K562 (cell line): ENCODE results near the gene HIVEP1. TPM values are rescaled to one million over a fixed set of nuclear protein-coding genes. Genes with fewer than 3 reads are reported as not detected.

ENCODE experiments used
- BHLHE40 ChIP-seq: IDR thresholded peaks from 2 replicates; pipeline ENCODE4 v1.6.1; 2011; ENCODE audit warnings: low read length, improper control_type of control experiment
- BMI1 ChIP-seq: fragments of 150-350 bp; IDR thresholded peaks from 2 replicates; pipeline ENCODE4 v1.6.1; 2014; ENCODE audit warnings: low read length
- CSDE1 ChIP-seq, 2 experiments: fragments of 450-650 bp; IDR thresholded peaks; 2 replicates each; pipeline ENCODE4 v1.6.1; 2016; ENCODE audit warnings: mild to moderate bottlenecking in 1 of 2
- DMBX1 ChIP-seq: fragments of 250-450 bp; sonication (Bioruptor Pico); IDR thresholded peaks from 2 replicates; pipeline ENCODE4 v1.8.0; 2022; ENCODE audit warnings: inconsistent platforms, mild to moderate bottlenecking, moderate library complexity, borderline replicate concordance
- ELF2 ChIP-seq: fragments of 250-450 bp; sonication (Bioruptor Pico); IDR thresholded peaks from 2 replicates; pipeline ENCODE4 v1.5.0; 2021; ENCODE audit warnings: mild to moderate bottlenecking
- HEY1 ChIP-seq: fragments of 250-450 bp; sonication (Bioruptor Pico); IDR thresholded peaks from 2 replicates; pipeline ENCODE4 v1.5.0; 2020; ENCODE audit warnings: mild to moderate bottlenecking, moderate library complexity, borderline replicate concordance
- HMG20B ChIP-seq: fragments of 250-450 bp; sonication (Bioruptor Pico); IDR thresholded peaks from 2 replicates; pipeline ENCODE4 v1.5.0; 2021; ENCODE audit warnings: mild to moderate bottlenecking
- ILK ChIP-seq: fragments of 450-650 bp; IDR thresholded peaks from 2 replicates; pipeline ENCODE4 v1.6.1; 2016; ENCODE audit warnings: missing genetic modification characterization, low read depth, mild to moderate bottlenecking, missing compliant biosample characterization, moderate library complexity, borderline replicate concordance
- MED1 ChIP-seq: sonication (generic); formaldehyde crosslinking; IDR thresholded peaks from 2 replicates; pipeline ENCODE4 v1.8.1; 2023; ENCODE audit warnings: missing genetic modification reagents, borderline replicate concordance
- NFE2L1 ChIP-seq: fragments of 450-650 bp; IDR thresholded peaks from 2 replicates; pipeline ENCODE4 v1.6.1; 2016; ENCODE audit warnings: missing genetic modification characterization, low read depth, mild to moderate bottlenecking, missing compliant biosample characterization, moderate library complexity, borderline replicate concordance
- OTX1 ChIP-seq: fragments of 450-650 bp; formaldehyde crosslinking; IDR thresholded peaks from 2 replicates; pipeline ENCODE4 v1.4.0; 2022; ENCODE audit warnings: mild to moderate bottlenecking
- PBX2 ChIP-seq, 2 experiments: IDR thresholded peaks in 1 of 2; conservative IDR thresholded peaks in 1 of 2; 2 replicates each; pipeline ENCODE4 v1.6.1; 2016; ENCODE audit warnings: low read depth in 2 of 2, mild to moderate bottlenecking in 1 of 2, missing compliant biosample characterization in 1 of 2, missing genetic modification characterization in 1 of 2, moderate library complexity in 1 of 2
- RFX1 ChIP-seq: fragments of 450-650 bp; IDR thresholded peaks from 2 replicates; pipeline ENCODE4 v1.6.1; 2016; ENCODE audit warnings: mild to moderate bottlenecking, moderate library complexity
- SIN3A ChIP-seq, 2 experiments: fragments of 150-350 bp in 1 of 2; IDR thresholded peaks; 2 replicates each; pipeline ENCODE4 v1.6.1; 2011 to 2016; ENCODE audit warnings: borderline replicate concordance in 2 of 2, low read depth in 2 of 2, low read length in 2 of 2, mild to moderate bottlenecking in 2 of 2, moderate library complexity in 2 of 2; ENCODE audit not compliant: control insufficient read depth in 1 of 2
- SMARCA5 ChIP-seq: fragments of 450-650 bp; IDR thresholded peaks from 2 replicates; pipeline ENCODE4 v1.6.1; 2016
- SMARCE1 ChIP-seq: fragments of 450-650 bp; IDR thresholded peaks from 2 replicates; pipeline ENCODE4 v1.7.1; 2016; ENCODE audit warnings: mild to moderate bottlenecking
- TBL1XR1 ChIP-seq, 2 experiments: IDR thresholded peaks; 2 replicates each; pipeline ENCODE4 v1.6.1; 2012; ENCODE audit warnings: improper control_type of control experiment in 2 of 2, low read length in 2 of 2, mild to moderate bottlenecking in 1 of 2
- ZBTB7A ChIP-seq: IDR thresholded peaks from 2 replicates; pipeline ENCODE4 v1.6.1; 2011; ENCODE audit warnings: low read depth, mild to moderate bottlenecking, low read length, moderate library complexity, borderline replicate concordance; ENCODE audit not compliant: control insufficient read depth
- ZC3H11A ChIP-seq: IDR thresholded peaks from 2 replicates; pipeline ENCODE4 v1.6.1; 2012; ENCODE audit warnings: low read depth, low read length, improper control_type of control experiment
- ZNF24 ChIP-seq: fragments of 450-650 bp; IDR thresholded peaks from 2 replicates; pipeline ENCODE4 v1.6.1; 2016
- ZNF253 ChIP-seq: fragments of 250-450 bp; sonication (Bioruptor Pico); conservative IDR thresholded peaks from 2 replicates; pipeline ENCODE4 v1.6.1; 2021; ENCODE audit warnings: mild to moderate bottlenecking
- ZNF263 ChIP-seq: sonication (generic); formaldehyde crosslinking; IDR thresholded peaks from 2 replicates; pipeline ENCODE4 v1.8.0; 2022; ENCODE audit warnings: mild to moderate bottlenecking, missing genetic modification reagents, borderline replicate concordance
- ZNF280B ChIP-seq: fragments of 250-450 bp; sonication (Bioruptor Pico); IDR thresholded peaks from 2 replicates; pipeline ENCODE4 v1.5.1; 2021; ENCODE audit warnings: mild to moderate bottlenecking
- polyA plus RNA-seq, 8 experiments: library from polyadenylated mRNA; depleted of rRNA in 4 of 8; stranded (reverse) in 5 of 8; unstranded in 3 of 8; fragments of >200 nt; fragmentation: Nextera tagmentation in 2 of 8; fragmentation: Illumina TruSeq in 1 of 8; extraction: Ambion mirVana in 2 of 8; extraction: Trizol in 1 of 8; gene quantifications; 2 replicates each; pipeline versions ENCODE4 v1.2.1 to v1.2.3, GENCODE V29; 2011 to 2014; ENCODE audit warnings: inconsistent platforms in 1 of 8, missing spikeins in 1 of 8
- total RNA-seq, 7 experiments: library from RNA; depleted of rRNA in 6 of 7; stranded (reverse); fragments of >200 nt in 6 of 7; fragmentation: Illumina TruSeq in 2 of 7; extraction: Trizol in 2 of 7; gene quantifications; 2 replicates each; pipeline versions ENCODE4 v1.2.1 to v1.2.3, GENCODE V29; 2011 to 2021; ENCODE audit warnings: low replicate concordance in 1 of 7
- TF ChIP-seq, protein P1 (sequence below): IDR thresholded peaks from 3 replicates; pipeline ENCODE4 v1.6.1; 2011; ENCODE audit warnings: borderline replicate concordance, mild to moderate bottlenecking; ENCODE audit not compliant: insufficient read length, insufficient read depth

Gene HIVEP1
- total and polyA plus RNA-seq, 9 of the 15 experiments (the other 6 are each of a cell fraction or from before 2014, with no cell fraction given) = 6.0 to 33.3 (median 21.7) TPM

DNA sequence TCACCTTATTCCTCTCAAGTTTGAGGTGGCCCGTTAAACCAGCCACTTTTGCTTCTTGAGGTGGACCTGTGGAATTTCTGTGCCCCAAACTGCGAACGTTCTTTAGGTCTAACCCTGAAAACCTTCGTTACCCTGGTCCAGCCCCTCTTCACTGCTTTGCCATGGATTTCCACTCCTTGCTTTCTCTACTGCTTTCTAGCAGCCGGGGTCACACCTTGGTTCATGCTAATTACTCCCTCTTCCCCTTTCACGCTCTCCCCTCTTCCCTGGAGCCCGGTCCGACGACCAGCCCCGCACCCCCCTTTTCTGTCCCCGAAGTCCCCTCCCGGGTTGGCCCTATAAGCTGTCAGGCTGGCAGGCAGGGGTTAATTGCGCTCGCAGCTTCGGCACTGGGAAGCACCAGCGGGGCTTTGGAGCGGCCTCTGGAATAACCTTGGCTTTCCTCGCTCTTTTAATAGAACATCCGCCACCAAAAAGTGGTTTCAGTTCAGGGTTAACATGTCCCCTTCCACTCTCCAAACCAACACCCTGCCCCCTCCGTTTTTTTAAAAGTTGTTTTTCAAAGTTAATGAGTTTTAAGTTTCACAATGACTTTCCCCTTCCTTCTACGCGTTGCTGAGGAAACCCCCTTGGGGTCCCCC, 1.4 kb upstream of the HIVEP1 start (continued):
- TF ChIP-seq BMI1 (no peak), OTX1 (CRISPR knock-in tag) (peak; percentile 25; the same call in 1 of the 2 replicates), PBX2 (CRISPR knock-in tag; IDR thresholded peaks at IDR 0.05; ENCODE audit: low read depth) (no peak), PBX2 (tag; conservative IDR thresholded peaks at IDR 0.05; ENCODE audit: low read depth) (no peak), RFX1 (peak; percentile 28; the same call in 1 of the 2 replicates), ZNF280B (CRISPR knock-in tag) (no peak), ZNF24 (0 out of 2 replicates have a peak, but pooled peaks have one; percentile 6), SIN3A (IDR thresholded peaks at IDR 0.05; ENCODE audit: borderline replicate concordance in 2 of 2, control insufficient read depth in 1 of 2, low read depth in 2 of 2, low read length in 2 of 2) (no peak), BHLHE40 (no peak), MED1 (CRISPR knock-in tag) (no peak), ZNF253 (CRISPR knock-in tag) (no peak; the same call in 1 of the 2 replicates), ZC3H11A (no peak), CSDE1 (IDR thresholded peaks at IDR 0.05) (no peak), TBL1XR1 (IDR thresholded peaks at IDR 0.05; ENCODE audit: low read length in 2 of 2) (0 out of 4 replicates have a peak, but pooled peaks of 1 of the 2 experiments have one; percentile 6), NFE2L1 (tag) (no peak), HMG20B (no peak), SMARCE1 (peak; percentile 66; the same call in 1 of the 2 replicates), DMBX1 (CRISPR knock-in tag) (no peak), ILK (tag) (no peak), ZBTB7A (no peak; the same call in 1 of the 2 replicates), ZNF263 (CRISPR knock-in tag) (no peak), SMARCA5 (no peak), ELF2 (CRISPR knock-in tag) (no peak), HEY1 (CRISPR knock-in tag) (no peak)
- TF ChIP-seq, protein P1, sequence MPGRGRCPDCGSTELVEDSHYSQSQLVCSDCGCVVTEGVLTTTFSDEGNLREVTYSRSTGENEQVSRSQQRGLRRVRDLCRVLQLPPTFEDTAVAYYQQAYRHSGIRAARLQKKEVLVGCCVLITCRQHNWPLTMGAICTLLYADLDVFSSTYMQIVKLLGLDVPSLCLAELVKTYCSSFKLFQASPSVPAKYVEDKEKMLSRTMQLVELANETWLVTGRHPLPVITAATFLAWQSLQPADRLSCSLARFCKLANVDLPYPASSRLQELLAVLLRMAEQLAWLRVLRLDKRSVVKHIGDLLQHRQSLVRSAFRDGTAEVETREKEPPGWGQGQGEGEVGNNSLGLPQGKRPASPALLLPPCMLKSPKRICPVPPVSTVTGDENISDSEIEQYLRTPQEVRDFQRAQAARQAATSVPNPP = no peak
